Measurements from ENCODE around the gene ERO1B.

The ERO1B gene

GRCh38 chr1:236176337-236177336 lies 105.1 kb downstream of the ERO1B start:
- no peak for DNase-seq

GRCh38 chr1:236175642-236176336 lies 106.0 kb downstream of the ERO1B start:
- no peak for DNase-seq

GRCh38 chr1:236173174-236173767 lies 108.5 kb downstream of the ERO1B start:
- DNase-seq, result no peak

GRCh38 chr1:236172041-236172579 lies 109.6 kb downstream of the ERO1B start:
- no peak for DNase-seq

- DNase-seq, result no peak
Measured at GRCh38 chr1:236168716-236169429, 112.9 kb downstream of the ERO1B start.

- DNase-seq, result no peak
Measured at GRCh38 chr1:236167578-236167977, 114.2 kb downstream of the ERO1B start.

GRCh38 chr1:236167154-236167553 lies 114.6 kb downstream of the ERO1B start:
- DNase-seq, result no peak

GRCh38 chr1:236166041-236166440 lies 115.7 kb downstream of the ERO1B start:
- DNase-seq, result no peak

All from activated T-cell treated with anti-CD3 and anti-CD28 coated beads, Interleukin-2, amount 50 U/mL, for 1 hour (primary cell).